ENCODE results near the gene CHCHD6. TPM values are rescaled to one million over a fixed set of nuclear protein-coding genes. Genes with fewer than 3 reads are reported as not detected.

Gene CHCHD6
- total and polyA plus RNA-seq, 4 donors: 2.0 to 5.1 (median 3.9) TPM

GRCh38 chr3:126974756-126975155 lies 270.7 kb downstream of the CHCHD6 start:
- DNase-seq (ENCODE audit: low spot score): no peak
- Histone ChIP-seq H3K4me1 (ENCODE audit: control insufficient read depth in 4 of 4, insufficient read depth in 4 of 4, low read length in 3 of 4) (no peaks in the 10 kb centered on the region), H3K27me3 (ENCODE audit: control insufficient read depth in 4 of 4, insufficient read depth in 4 of 4, low read length in 3 of 4) (no peaks in the 10 kb centered on the region), H3K27ac (ENCODE audit: low read depth in 1 of 2, low read length in 2 of 2) (no peak overlapping the region), H3K36me3 (ENCODE audit: control insufficient read depth in 4 of 4, insufficient read depth in 3 of 4, low read depth in 1 of 4, low read length in 3 of 4) (no peaks in the 10 kb centered on the region), H3K9me3 (ENCODE audit: control insufficient read depth in 4 of 4, low read length in 3 of 4) (peaks cover 0 to 13% (median 4%) of the 10 kb centered on the region in 4 donors), H3K4me3 (ENCODE audit: low read depth in 1 of 3, low read length in 3 of 3) (no peak overlapping the region), H3K9ac (ENCODE audit: low read depth in 1 of 2, low read length in 2 of 2) (no peak overlapping the region)
- 62% methylated on average over 3 of the region's 3 CpGs for WGBS
- TF ChIP-seq SP1 (IDR thresholded peaks at IDR 0.05) (no peak), TAF1 (conservative IDR thresholded peaks at IDR 0.05) (no peak), HNF4G (IDR thresholded peaks at IDR 0.05) (no peak)
- TF ChIP-seq, protein P1, sequence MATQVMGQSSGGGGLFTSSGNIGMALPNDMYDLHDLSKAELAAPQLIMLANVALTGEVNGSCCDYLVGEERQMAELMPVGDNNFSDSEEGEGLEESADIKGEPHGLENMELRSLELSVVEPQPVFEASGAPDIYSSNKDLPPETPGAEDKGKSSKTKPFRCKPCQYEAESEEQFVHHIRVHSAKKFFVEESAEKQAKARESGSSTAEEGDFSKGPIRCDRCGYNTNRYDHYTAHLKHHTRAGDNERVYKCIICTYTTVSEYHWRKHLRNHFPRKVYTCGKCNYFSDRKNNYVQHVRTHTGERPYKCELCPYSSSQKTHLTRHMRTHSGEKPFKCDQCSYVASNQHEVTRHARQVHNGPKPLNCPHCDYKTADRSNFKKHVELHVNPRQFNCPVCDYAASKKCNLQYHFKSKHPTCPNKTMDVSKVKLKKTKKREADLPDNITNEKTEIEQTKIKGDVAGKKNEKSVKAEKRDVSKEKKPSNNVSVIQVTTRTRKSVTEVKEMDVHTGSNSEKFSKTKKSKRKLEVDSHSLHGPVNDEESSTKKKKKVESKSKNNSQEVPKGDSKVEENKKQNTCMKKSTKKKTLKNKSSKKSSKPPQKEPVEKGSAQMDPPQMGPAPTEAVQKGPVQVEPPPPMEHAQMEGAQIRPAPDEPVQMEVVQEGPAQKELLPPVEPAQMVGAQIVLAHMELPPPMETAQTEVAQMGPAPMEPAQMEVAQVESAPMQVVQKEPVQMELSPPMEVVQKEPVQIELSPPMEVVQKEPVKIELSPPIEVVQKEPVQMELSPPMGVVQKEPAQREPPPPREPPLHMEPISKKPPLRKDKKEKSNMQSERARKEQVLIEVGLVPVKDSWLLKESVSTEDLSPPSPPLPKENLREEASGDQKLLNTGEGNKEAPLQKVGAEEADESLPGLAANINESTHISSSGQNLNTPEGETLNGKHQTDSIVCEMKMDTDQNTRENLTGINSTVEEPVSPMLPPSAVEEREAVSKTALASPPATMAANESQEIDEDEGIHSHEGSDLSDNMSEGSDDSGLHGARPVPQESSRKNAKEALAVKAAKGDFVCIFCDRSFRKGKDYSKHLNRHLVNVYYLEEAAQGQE (IDR thresholded peaks at IDR 0.05): no peak

DNA sequence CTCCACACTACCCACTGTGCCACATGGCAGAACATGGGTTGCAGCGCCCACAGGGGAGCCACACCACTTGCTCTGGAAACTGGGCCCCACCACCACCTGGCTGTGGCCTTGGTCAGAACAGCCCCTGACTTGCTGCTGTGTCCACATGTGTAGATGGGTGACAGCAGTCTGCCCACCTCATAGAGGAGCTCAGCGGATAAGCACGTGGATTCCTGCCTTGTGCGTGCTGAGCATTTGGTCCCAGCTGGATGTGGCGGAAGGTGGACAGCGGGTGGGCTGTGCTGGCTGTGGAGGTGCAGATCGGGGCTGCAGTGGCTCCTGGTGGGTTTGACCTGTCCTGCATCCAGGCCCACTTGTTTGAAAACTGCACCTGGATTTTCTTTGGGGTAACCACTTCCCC lies 272.9 kb downstream of the CHCHD6 start:
- H3K27ac ChIP-seq (ENCODE audit: low read depth in 1 of 2, low read length in 2 of 2): no peak overlapping the region
- WGBS: 94% methylated on average over 7 of the region's 7 CpGs
- no peak overlapping the region for H3K4me3 ChIP-seq (ENCODE audit: low read depth in 1 of 3, low read length in 3 of 3)
- no peaks in the 10 kb centered on the region for H3K36me3 ChIP-seq (ENCODE audit: control insufficient read depth in 4 of 4, insufficient read depth in 3 of 4, low read depth in 1 of 4, low read length in 3 of 4)
- peaks cover 0 to 13% (median 4%) of the 10 kb centered on the region in 4 donors for H3K9me3 ChIP-seq (ENCODE audit: control insufficient read depth in 4 of 4, low read length in 3 of 4)
- H3K27me3 ChIP-seq (ENCODE audit: control insufficient read depth in 4 of 4, insufficient read depth in 4 of 4, low read length in 3 of 4): no peaks in the 10 kb centered on the region
- no peaks in the 10 kb centered on the region for H3K4me1 ChIP-seq (ENCODE audit: control insufficient read depth in 4 of 4, insufficient read depth in 4 of 4, low read length in 3 of 4)
- no peak overlapping the region for H3K9ac ChIP-seq (ENCODE audit: low read depth in 1 of 2, low read length in 2 of 2)
- TF ChIP-seq, protein P2, sequence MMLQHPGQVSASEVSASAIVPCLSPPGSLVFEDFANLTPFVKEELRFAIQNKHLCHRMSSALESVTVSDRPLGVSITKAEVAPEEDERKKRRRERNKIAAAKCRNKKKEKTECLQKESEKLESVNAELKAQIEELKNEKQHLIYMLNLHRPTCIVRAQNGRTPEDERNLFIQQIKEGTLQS (IDR thresholded peaks at IDR 0.05): no peak
- TF ChIP-seq TAF1 (conservative IDR thresholded peaks at IDR 0.05): no peak
- TF ChIP-seq FOXA1 (IDR thresholded peaks at IDR 0.05): no peak
- no peak for TF ChIP-seq HNF4A (conservative IDR thresholded peaks at IDR 0.05)
- no peak for TF ChIP-seq YY1 (IDR thresholded peaks at IDR 0.05)
- TF ChIP-seq JUND (IDR thresholded peaks at IDR 0.05): no peak
- TF ChIP-seq, protein P3, sequence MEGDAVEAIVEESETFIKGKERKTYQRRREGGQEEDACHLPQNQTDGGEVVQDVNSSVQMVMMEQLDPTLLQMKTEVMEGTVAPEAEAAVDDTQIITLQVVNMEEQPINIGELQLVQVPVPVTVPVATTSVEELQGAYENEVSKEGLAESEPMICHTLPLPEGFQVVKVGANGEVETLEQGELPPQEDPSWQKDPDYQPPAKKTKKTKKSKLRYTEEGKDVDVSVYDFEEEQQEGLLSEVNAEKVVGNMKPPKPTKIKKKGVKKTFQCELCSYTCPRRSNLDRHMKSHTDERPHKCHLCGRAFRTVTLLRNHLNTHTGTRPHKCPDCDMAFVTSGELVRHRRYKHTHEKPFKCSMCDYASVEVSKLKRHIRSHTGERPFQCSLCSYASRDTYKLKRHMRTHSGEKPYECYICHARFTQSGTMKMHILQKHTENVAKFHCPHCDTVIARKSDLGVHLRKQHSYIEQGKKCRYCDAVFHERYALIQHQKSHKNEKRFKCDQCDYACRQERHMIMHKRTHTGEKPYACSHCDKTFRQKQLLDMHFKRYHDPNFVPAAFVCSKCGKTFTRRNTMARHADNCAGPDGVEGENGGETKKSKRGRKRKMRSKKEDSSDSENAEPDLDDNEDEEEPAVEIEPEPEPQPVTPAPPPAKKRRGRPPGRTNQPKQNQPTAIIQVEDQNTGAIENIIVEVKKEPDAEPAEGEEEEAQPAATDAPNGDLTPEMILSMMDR (IDR thresholded peaks at IDR 0.05; ENCODE audit: low read depth, low read length, missing input control): no peak
- no peak for TF ChIP-seq ZBTB33 (IDR thresholded peaks at IDR 0.05)
- TF ChIP-seq GABPA (IDR thresholded peaks at IDR 0.05 in 1 of 2, conservative IDR thresholded peaks at IDR 0.05 in 1 of 2): no peak
- TF ChIP-seq NR2F2 (IDR thresholded peaks at IDR 0.05): no peak
- no peak for TF ChIP-seq HNF4G (IDR thresholded peaks at IDR 0.05)
- DNase-seq (ENCODE audit: low spot score): no peak

Measured in liver (tissue), 9 donors.